CD4-positive, alpha-beta memory T cell (primary cell): ENCODE measurements around the gene YES1. TPM values are rescaled to one million over a fixed set of nuclear protein-coding genes. Genes with fewer than 3 reads are reported as not detected.

Experiments used
- CTCF ChIA-PET: fragments of 350-600 bp; sonication (Branson Sonifier 250); formaldehyde crosslinking; loops from one replicate; lab custom pipeline; 2021; ENCODE audit warnings: inconsistent platforms; ENCODE audit not compliant: partially characterized antibody; lab: Charles Lee
- POLR2A ChIA-PET: fragments of 350-600 bp; sonication (Branson Sonifier 250); formaldehyde crosslinking; loops from one replicate; lab custom pipeline; 2021; ENCODE audit not compliant: partially characterized antibody; lab: Charles Lee
- DNase-seq, 5 donors: peaks; one replicate each; pipeline versions ENCODE4 v3.0.0 to v3.0.0-alpha.2; 2020 to 2022; ENCODE audit warnings: mixed read lengths in 1 of 5
- H3K27ac ChIP-seq: one replicate; pipeline ENCODE4 v1.7.0; 2013; ENCODE audit warnings: low read depth, low read length
- H3K27me3 ChIP-seq: 2 replicates; pipeline ENCODE4 v1.7.0; 2013; ENCODE audit warnings: mild to moderate bottlenecking, low read length, moderate library complexity; ENCODE audit not compliant: insufficient read depth
- H3K36me3 ChIP-seq: 2 replicates; pipeline ENCODE4 v1.7.0; 2013; ENCODE audit warnings: mild to moderate bottlenecking, low read length, moderate library complexity; ENCODE audit not compliant: insufficient read depth
- H3K4me1 ChIP-seq: 2 replicates; pipeline ENCODE4 v1.7.0; 2013; ENCODE audit warnings: mild to moderate bottlenecking, low read length, moderate library complexity; ENCODE audit not compliant: insufficient read depth
- H3K4me3 ChIP-seq, 2 donors: one replicate each; pipeline ENCODE4 v1.7.0; 2013; ENCODE audit warnings: low read length in 2 of 2, mild to moderate bottlenecking in 1 of 2
- H3K9me3 ChIP-seq, 2 donors: one replicate each; pipeline ENCODE4 v1.7.0; 2013; ENCODE audit warnings: low read length in 2 of 2, control low read depth in 1 of 2; ENCODE audit not compliant: control insufficient read depth in 1 of 2
- H3K27ac Mint-ChIP-seq, 7 donors: one replicate each; pipeline ENCODE4 v1.8.0; 2020 to 2021; ENCODE audit warnings: mixed read lengths in 7 of 7, mild to moderate bottlenecking in 6 of 7, inconsistent platforms in 3 of 7, moderate library complexity in 3 of 7
- H3K27me3 Mint-ChIP-seq, 2 donors: one replicate each; pipeline ENCODE4 v1.8.0; 2020 to 2021; ENCODE audit warnings: mixed read lengths in 2 of 2
- H3K36me3 Mint-ChIP-seq, 2 donors: one replicate each; pipeline ENCODE4 v1.8.0; 2020 to 2021; ENCODE audit warnings: mixed read lengths in 2 of 2, inconsistent platforms in 1 of 2, mild to moderate bottlenecking in 1 of 2
- H3K4me1 Mint-ChIP-seq, 4 donors: one replicate each; pipeline ENCODE4 v1.8.0; 2020 to 2021; ENCODE audit warnings: mixed read lengths in 4 of 4, mild to moderate bottlenecking in 1 of 4
- H3K4me3 Mint-ChIP-seq, 8 donors: one replicate each; pipeline ENCODE4 v1.8.0; 2020 to 2021; ENCODE audit warnings: mixed read lengths in 8 of 8, mild to moderate bottlenecking in 7 of 8, moderate library complexity in 6 of 8, inconsistent platforms in 3 of 8
- H3K9me3 Mint-ChIP-seq, 8 donors: one replicate each; pipeline ENCODE4 v1.8.0; 2020 to 2021; ENCODE audit warnings: mixed read lengths in 8 of 8, mild to moderate bottlenecking in 5 of 8, inconsistent platforms in 3 of 8, moderate library complexity in 1 of 8
- intact Hi-C: fragments of 100-400 bp; cut with micrococcal nuclease; formaldehyde crosslinking; loops from one replicate; pipeline ENCODE4 v1.15.1; 2023
- polyA plus RNA-seq, 2 donors: library from polyadenylated mRNA; unstranded; fragments of 300-500 nt; fragmentation: Illumina TruSeq; gene quantifications; one replicate each; pipeline ENCODE4 v1.2.3, GENCODE V29; 2021
- total RNA-seq, 2 experiments: library from RNA; stranded (reverse); gene quantifications; one replicate each; pipeline ENCODE4 v1.2.3, GENCODE V29; 2021

Gene YES1
- total and polyA plus RNA-seq, 4 experiments from 2014 or later: 1.9 to 7.9 (median 3.4) TPM

- H3K27me3 ChIP-seq: no peaks in the 10 kb centered on the region
- H3K9me3 Mint-ChIP-seq: no peaks in the 10 kb centered on the region
- H3K4me1 ChIP-seq: no peaks in the 10 kb centered on the region
- H3K4me3 Mint-ChIP-seq: no peak overlapping the region
- no peak overlapping the region for H3K4me3 ChIP-seq
- ChIA-PET CTCF (interaction anchor here (1.3 kb wide), 1 partner anchor 139 kb away, joined by 5 read pairs; no protein-coding TSS in a partner anchor), POLR2A (no interaction called here)
- no peak overlapping the region for H3K27ac ChIP-seq
- H3K4me1 Mint-ChIP-seq: peaks cover 0 to 4% (median under 1%) of the 10 kb centered on the region in 4 donors
- no peak for DNase-seq
- peaks cover 8% of the 10 kb centered on the region for H3K36me3 ChIP-seq
- H3K27ac Mint-ChIP-seq: peak overlapping the region in 3 of 7 donors; percentile 12 to 73 (median 22)
- H3K9me3 ChIP-seq: no peaks in the 10 kb centered on the region
- no peaks in the 10 kb centered on the region for H3K27me3 Mint-ChIP-seq
- intact Hi-C loops: no loop called here
- peaks cover 24 to 42% of the 10 kb centered on the region in 2 donors for H3K36me3 Mint-ChIP-seq
Measured at GRCh38 chr18:693466-694187, 118.4 kb downstream of the YES1 start.

GRCh38 chr18:692824-693223 lies 119.2 kb downstream of the YES1 start:
- intact Hi-C loops: no loop called here
- Histone ChIP-seq H3K9me3 (no peaks in the 10 kb centered on the region), H3K36me3 (peaks cover 8% of the 10 kb centered on the region), H3K27me3 (no peaks in the 10 kb centered on the region), H3K4me3 (no peak overlapping the region), H3K27ac (no peak overlapping the region), H3K4me1 (no peaks in the 10 kb centered on the region)
- peak overlapping the region in 1 of 7 donors; percentile 82 for H3K27ac Mint-ChIP-seq
- ChIA-PET POLR2A (no interaction called here), CTCF (interaction anchor here (1.3 kb wide), 1 partner anchor 140 kb away, joined by 5 read pairs; no protein-coding TSS in a partner anchor)
- H3K4me1 Mint-ChIP-seq: peaks cover 0 to 4% (median under 1%) of the 10 kb centered on the region in 4 donors
- DNase-seq: no peak
- H3K27me3 Mint-ChIP-seq: no peaks in the 10 kb centered on the region
- H3K36me3 Mint-ChIP-seq: peaks cover 24 to 40% of the 10 kb centered on the region in 2 donors
- no peaks in the 10 kb centered on the region for H3K9me3 Mint-ChIP-seq
- no peak overlapping the region for H3K4me3 Mint-ChIP-seq

GRCh38 chr18:688323-688722 lies 123.7 kb downstream of the YES1 start:
- ChIA-PET POLR2A (no interaction called here), CTCF (no interaction called here)
- intact Hi-C loops: no loop called here
- no peaks in the 10 kb centered on the region for H3K27me3 ChIP-seq
- Mint-ChIP-seq H3K27me3 (no peaks in the 10 kb centered on the region), H3K36me3 (peaks cover 23 to 37% of the 10 kb centered on the region in 2 donors), H3K4me1 (peaks cover 0 to 4% (median 3%) of the 10 kb centered on the region in 4 donors), H3K9me3 (no peaks in the 10 kb centered on the region), H3K4me3 (no peak overlapping the region), H3K27ac (peak overlapping the region in 1 of 7 donors; percentile 13)
- no peak overlapping the region for H3K4me3 ChIP-seq
- DNase-seq: no peak
- no peaks in the 10 kb centered on the region for H3K9me3 ChIP-seq
- H3K36me3 ChIP-seq: peaks cover 11% of the 10 kb centered on the region
- peaks cover under 1% of the 10 kb centered on the region for H3K4me1 ChIP-seq
- no peak overlapping the region for H3K27ac ChIP-seq

GRCh38 chr18:686339-687111 lies 125.5 kb downstream of the YES1 start:
- Mint-ChIP-seq H3K4me3 (no peak overlapping the region), H3K36me3 (peaks cover 24 to 34% of the 10 kb centered on the region in 2 donors), H3K27ac (peak overlapping the region in 1 of 7 donors; percentile 79), H3K9me3 (no peaks in the 10 kb centered on the region), H3K27me3 (no peaks in the 10 kb centered on the region), H3K4me1 (peaks cover 11 to 15% (median 12%) of the 10 kb centered on the region in 4 donors)
- no peak for DNase-seq
- intact Hi-C loops: no loop called here
- Histone ChIP-seq H3K36me3 (peaks cover 4% of the 10 kb centered on the region), H3K4me3 (no peak overlapping the region), H3K27me3 (no peaks in the 10 kb centered on the region), H3K4me1 (peaks cover 16% of the 10 kb centered on the region), H3K9me3 (no peaks in the 10 kb centered on the region), H3K27ac (no peak overlapping the region)
- ChIA-PET CTCF (no interaction called here), POLR2A (no interaction called here)

- intact Hi-C loops: no loop called here
- Mint-ChIP-seq H3K36me3 (peaks cover 26 to 38% of the 10 kb centered on the region in 2 donors), H3K4me1 (peaks cover 12 to 16% (median 14%) of the 10 kb centered on the region in 4 donors), H3K27me3 (no peaks in the 10 kb centered on the region), H3K27ac (no peak overlapping the region), H3K9me3 (no peaks in the 10 kb centered on the region), H3K4me3 (no peak overlapping the region)
- ChIA-PET POLR2A (no interaction called here), CTCF (no interaction called here)
- Histone ChIP-seq H3K4me3 (no peak overlapping the region), H3K9me3 (no peaks in the 10 kb centered on the region), H3K27ac (no peak overlapping the region), H3K36me3 (peaks cover 4% of the 10 kb centered on the region), H3K27me3 (no peaks in the 10 kb centered on the region), H3K4me1 (peaks cover 22% of the 10 kb centered on the region)
- DNase-seq: no peak
Measured at GRCh38 chr18:685438-685837, 126.6 kb downstream of the YES1 start.

- H3K27ac ChIP-seq: no peak overlapping the region
- no peak overlapping the region for H3K4me3 ChIP-seq
- Mint-ChIP-seq H3K4me1 (peaks cover 12 to 16% (median 14%) of the 10 kb centered on the region in 4 donors), H3K27ac (peak overlapping the region in 1 of 7 donors; percentile 31), H3K4me3 (no peak overlapping the region), H3K9me3 (no peaks in the 10 kb centered on the region), H3K36me3 (peaks cover 32 to 43% of the 10 kb centered on the region in 2 donors), H3K27me3 (no peaks in the 10 kb centered on the region)
- H3K4me1 ChIP-seq: peaks cover 22% of the 10 kb centered on the region
- POLR2A ChIA-PET: no interaction called here
- H3K36me3 ChIP-seq: peaks cover 11% of the 10 kb centered on the region
- H3K9me3 ChIP-seq: no peaks in the 10 kb centered on the region
- H3K27me3 ChIP-seq: no peaks in the 10 kb centered on the region
- CTCF ChIA-PET: interaction anchor here (1.7 kb wide), 1 partner anchor 156 kb away, joined by 4 read pairs; no protein-coding TSS in a partner anchor
- intact Hi-C loops: no loop called here
- no peak for DNase-seq
Measured at GRCh38 chr18:683531-683930, 128.5 kb downstream of the YES1 start.

- no peak overlapping the region for H3K27ac ChIP-seq
- no peaks in the 10 kb centered on the region for H3K9me3 Mint-ChIP-seq
- H3K27me3 ChIP-seq: no peaks in the 10 kb centered on the region
- ChIA-PET POLR2A (no interaction called here), CTCF (interaction anchor here (1.7 kb wide), 1 partner anchor 156 kb away, joined by 4 read pairs; no protein-coding TSS in a partner anchor)
- intact Hi-C loops: no loop called here
- H3K4me3 Mint-ChIP-seq: no peak overlapping the region
- peaks cover 12 to 18% (median 15%) of the 10 kb centered on the region in 4 donors for H3K4me1 Mint-ChIP-seq
- peak overlapping the region in 2 of 7 donors; percentile 17 to 42 for H3K27ac Mint-ChIP-seq
- DNase-seq: no peak
- peaks cover 38 to 48% of the 10 kb centered on the region in 2 donors for H3K36me3 Mint-ChIP-seq
- no peaks in the 10 kb centered on the region for H3K9me3 ChIP-seq
- H3K4me3 ChIP-seq: no peak overlapping the region
- no peaks in the 10 kb centered on the region for H3K27me3 Mint-ChIP-seq
- peaks cover 22% of the 10 kb centered on the region for H3K4me1 ChIP-seq
- peaks cover 11% of the 10 kb centered on the region for H3K36me3 ChIP-seq
Measured at GRCh38 chr18:682833-683232, 129.2 kb downstream of the YES1 start.
